ENCODE results near the gene ALKBH3.

The ALKBH3 gene

GRCh38 chr11:43968719-43969118 lies 88.1 kb downstream of the ALKBH3 start:
- no peak for DNase-seq

DNA sequence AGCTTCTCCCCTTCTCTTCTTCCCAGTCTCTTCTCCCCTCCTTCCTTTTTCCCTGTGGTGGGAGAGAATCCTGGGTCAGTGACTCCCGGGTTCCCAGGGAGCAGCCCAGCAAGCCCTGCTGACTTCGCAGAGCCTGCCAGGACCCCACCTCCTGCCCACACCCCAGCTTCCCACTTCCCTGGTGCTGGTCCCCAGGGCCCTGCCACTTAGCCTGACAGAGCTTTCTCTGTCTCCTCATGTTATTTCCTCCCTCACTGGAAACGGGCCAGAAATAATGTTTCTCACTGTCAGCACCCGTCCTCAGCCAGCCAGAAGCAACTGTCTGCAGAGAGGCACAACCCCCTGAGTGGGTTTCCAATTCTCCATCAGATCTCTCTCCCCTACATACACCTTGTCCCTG lies 88.9 kb downstream of the ALKBH3 start:
- no peak for DNase-seq
